Upper lobe of left lung (tissue), 6 donors: ENCODE measurements around the gene CAST. TPM values are rescaled to one million over a fixed set of nuclear protein-coding genes. Genes with fewer than 3 reads are reported as not detected.

ENCODE experiments used
- ATAC-seq, 2 donors: fragments of 200-7000 bp; cut with Tn5 transposase; one replicate each; pipeline ENCODE4 v1.9.1; 2022; ENCODE audit warnings: mild to moderate bottlenecking in 2 of 2, moderate library complexity in 2 of 2; ENCODE audit not compliant: low FRiP score in 2 of 2
- DNase-seq, 2 donors: peaks; one replicate each; pipeline ENCODE4 v3.0.0-alpha.2; 2019 to 2020
- H3K27ac ChIP-seq, 4 donors: fragments of 200-600 bp; sonication (generic); one replicate each; pipeline ENCODE4 v1.5.1; 2016 to 2019
- H3K27me3 ChIP-seq, 4 donors: fragments of 200-600 bp; sonication (generic); one replicate each; pipeline ENCODE4 v1.5.1; 2017 to 2019
- H3K36me3 ChIP-seq, 4 donors: fragments of 200-600 bp; sonication (generic); one replicate each; pipeline ENCODE4 v1.5.1; 2016 to 2019
- H3K4me1 ChIP-seq, 4 donors: fragments of 200-600 bp; sonication (generic); one replicate each; pipeline ENCODE4 v1.5.1; 2018 to 2019
- H3K4me3 ChIP-seq, 4 donors: fragments of 200-600 bp; sonication (generic); one replicate each; pipeline ENCODE4 v1.5.1; 2017 to 2019; ENCODE audit warnings: mild to moderate bottlenecking in 2 of 4, moderate library complexity in 1 of 4
- H3K9me3 ChIP-seq, 4 donors: fragments of 200-600 bp; sonication (generic); one replicate each; pipeline ENCODE4 v1.5.1; 2018 to 2019
- CTCF ChIP-seq, 6 experiments: fragments of 450-650 bp in 4 of 6; fragments of 200-600 bp in 2 of 6; sonication (generic) in 2 of 6; IDR thresholded peaks; one replicate each; pipeline ENCODE4 v1.5.1; 2016 to 2019; ENCODE audit warnings: antibody characterized with exemption in 6 of 6
- EP300 ChIP-seq, 4 donors: sonication (generic); formaldehyde crosslinking; IDR thresholded peaks; one replicate each; pipeline ENCODE4 v1.5.1; 2017; ENCODE audit warnings: antibody characterized with exemption in 4 of 4, control low read depth in 2 of 4
- POLR2A ChIP-seq, 4 donors: fragments of 450-650 bp; IDR thresholded peaks; one replicate each; pipeline ENCODE4 v1.5.1; 2016 to 2017; ENCODE audit warnings: antibody characterized with exemption in 4 of 4, mild to moderate bottlenecking in 2 of 4
- POLR2AphosphoS5 ChIP-seq, 2 donors: sonication (generic); formaldehyde crosslinking; IDR thresholded peaks; one replicate each; pipeline ENCODE4 v1.5.1; 2017; ENCODE audit warnings: antibody characterized with exemption in 2 of 2
- WGBS, 2 donors: methylation state at CpG; one replicate each; pipeline ENCODE4 v1.1.5; 2017 to 2018; 5-methylcytosine and 5-hydroxymethylcytosine counted together
- total RNA-seq, 6 donors: library from RNA; depleted of rRNA in 4 of 6; stranded (reverse); fragments of >200 nt in 4 of 6; gene quantifications; one replicate each; pipeline versions ENCODE4 v1.1.0 to v1.2.1, GENCODE V29; 2016 to 2021
- donor health status: DM: no; HTN: no; CAD: no; lungs with moderate emphysema.
- donor health status: DM: no; HTN: yes; CAD: no; lungs with severe emphysema.

The CAST gene
- total RNA-seq, 6 donors from 2014 or later = 233 to 388 (median 270) TPM

- Histone ChIP-seq H3K27ac (peak overlapping the region; percentile 93 to 98 (median 96)), H3K36me3 (peaks cover 0 to 6% (median 0%) of the 10 kb centered on the region in 4 donors), H3K9me3 (no peaks in the 10 kb centered on the region), H3K27me3 (no peaks in the 10 kb centered on the region), H3K4me1 (peaks cover 7 to 39% (median 23%) of the 10 kb centered on the region in 4 donors), H3K4me3 (peak overlapping the region in 3 of 4 donors; percentile 57 to 73 (median 70))
- DNase-seq (no peak), ATAC-seq (no peak)
- 42 to 48% methylated on average over 4 of the region's 4 CpGs for WGBS, 2 donors
- TF ChIP-seq POLR2A (IDR thresholded peaks at IDR 0.05) (no peak), EP300 (IDR thresholded peaks at IDR 0.05) (no peak), CTCF (IDR thresholded peaks at IDR 0.05) (no peak), POLR2AphosphoS5 (IDR thresholded peaks at IDR 0.05) (no peak)
Measured at GRCh38 chr5:96703995-96704394, 41.8 kb downstream of the CAST start.

DNA sequence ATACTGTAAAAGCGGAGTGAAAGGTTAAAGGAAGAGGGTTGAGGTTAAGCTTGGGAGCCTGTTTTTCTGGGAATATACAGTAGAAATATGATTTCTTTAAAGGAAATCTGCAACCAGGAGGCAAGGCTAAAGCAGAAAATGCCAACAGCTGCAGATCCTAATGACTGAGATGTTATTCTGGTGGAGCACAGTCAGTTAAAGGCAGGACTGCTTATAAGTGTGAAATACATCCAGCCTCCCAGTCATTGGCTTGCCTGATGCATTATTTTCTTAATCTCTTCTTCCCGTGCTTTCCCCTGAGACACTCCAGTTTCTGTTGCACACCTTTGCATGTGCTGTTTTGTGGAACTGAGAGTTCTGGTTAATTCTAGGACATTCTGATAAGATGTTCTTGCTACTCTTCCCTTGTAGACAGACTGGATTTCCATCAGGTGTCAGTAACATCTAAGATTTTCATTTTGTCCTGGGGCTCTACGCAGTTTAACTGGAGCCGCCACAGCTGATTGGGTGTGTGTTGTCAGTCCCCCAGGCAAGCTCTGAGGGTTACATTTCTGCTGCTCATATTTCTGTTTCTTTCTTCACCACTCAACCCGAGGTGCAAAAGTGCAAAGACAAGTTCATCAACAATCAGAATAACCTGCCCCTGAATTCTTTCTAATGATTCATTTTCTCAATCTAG lies 44.4 kb downstream of the CAST start:
- ATAC-seq (no peak), DNase-seq (no peak)
- peaks cover 7 to 48% (median 19%) of the 10 kb centered on the region in 4 donors for H3K4me1 ChIP-seq
- 89 to 90% methylated on average over 5 of the region's 5 CpGs for WGBS, 2 donors
- H3K27ac ChIP-seq = no peak overlapping the region
- H3K36me3 ChIP-seq = no peaks in the 10 kb centered on the region
- TF ChIP-seq POLR2AphosphoS5 (IDR thresholded peaks at IDR 0.05) = no peak
- no peak for TF ChIP-seq CTCF (IDR thresholded peaks at IDR 0.05)
- TF ChIP-seq POLR2A (IDR thresholded peaks at IDR 0.05) = no peak
- no peak for TF ChIP-seq EP300 (IDR thresholded peaks at IDR 0.05)
- no peak overlapping the region for H3K4me3 ChIP-seq
- H3K9me3 ChIP-seq = no peaks in the 10 kb centered on the region
- no peaks in the 10 kb centered on the region for H3K27me3 ChIP-seq

DNA sequence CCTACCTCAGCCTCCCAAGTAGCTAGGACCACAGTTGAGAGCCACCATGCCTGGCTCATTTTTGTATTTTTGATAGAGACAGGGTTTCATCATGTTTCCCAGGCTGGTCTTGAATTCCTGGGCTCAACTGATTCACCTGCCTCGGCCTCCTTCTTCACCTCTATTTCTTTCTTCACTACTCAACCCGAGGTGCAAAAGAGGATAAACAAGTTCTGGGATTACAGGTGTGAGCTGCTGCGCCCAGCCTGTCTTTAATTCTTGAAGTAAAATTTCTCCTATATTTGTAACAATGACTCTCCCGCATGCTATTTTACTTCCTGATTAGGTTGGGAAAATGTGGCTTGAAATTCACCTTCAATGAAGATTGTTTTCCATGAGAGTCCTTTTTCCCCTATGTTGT lies 46.4 kb downstream of the CAST start:
- H3K36me3 ChIP-seq = no peaks in the 10 kb centered on the region
- peak overlapping the region in 2 of 4 donors; percentile 2 to 26 for H3K27ac ChIP-seq
- ATAC-seq = no peak
- H3K9me3 ChIP-seq = no peaks in the 10 kb centered on the region
- DNase-seq = no peak
- TF ChIP-seq CTCF (IDR thresholded peaks at IDR 0.05) (no peak), POLR2AphosphoS5 (IDR thresholded peaks at IDR 0.05) (no peak), POLR2A (IDR thresholded peaks at IDR 0.05) (no peak), EP300 (IDR thresholded peaks at IDR 0.05) (no peak)
- no peak overlapping the region for H3K4me3 ChIP-seq
- WGBS, 2 donors = 76 to 77% methylated on average over 4 of the region's 4 CpGs
- peaks cover 7 to 55% (median 21%) of the 10 kb centered on the region in 4 donors for H3K4me1 ChIP-seq
- no peaks in the 10 kb centered on the region for H3K27me3 ChIP-seq

- Histone ChIP-seq H3K27me3 (no peaks in the 10 kb centered on the region), H3K27ac (peak overlapping the region in 1 of 4 donors; percentile 2), H3K4me3 (no peak overlapping the region), H3K9me3 (no peaks in the 10 kb centered on the region), H3K36me3 (no peaks in the 10 kb centered on the region), H3K4me1 (peaks cover 7 to 55% (median 22%) of the 10 kb centered on the region in 4 donors)
- ATAC-seq = peak in 1 of 2 donors; percentile 76
- WGBS, 2 donors = 49 to 80% methylated on average over 2 to 3 of the region's 3 CpGs
- DNase-seq = no peak
- TF ChIP-seq POLR2AphosphoS5 (IDR thresholded peaks at IDR 0.05) (no peak), CTCF (IDR thresholded peaks at IDR 0.05) (no peak), POLR2A (IDR thresholded peaks at IDR 0.05) (no peak), EP300 (IDR thresholded peaks at IDR 0.05) (no peak)
Measured at GRCh38 chr5:96709152-96709821, 47.1 kb downstream of the CAST start.
